ENCODE measurements around the gene TOMM40.
"Not testable (repeated sequence)": the region's sequence is repeated elsewhere in the genome, so short reads cannot be mapped to it uniquely, and the experiment has no call there.

The TOMM40 gene

GRCh38 chr19:44882619-44883397 is 8.2 kb upstream of the TOMM40 start:
- H3K27ac Mint-ChIP-seq; H3K36me3 Mint-ChIP-seq (ENCODE audit: low read depth); ATAC-seq; H3K27me3 Mint-ChIP-seq; H3K4me3 Mint-ChIP-seq; DNase-seq; H3K9me3 Mint-ChIP-seq; H3K4me1 Mint-ChIP-seq: not testable (repeated sequence)

DNA sequence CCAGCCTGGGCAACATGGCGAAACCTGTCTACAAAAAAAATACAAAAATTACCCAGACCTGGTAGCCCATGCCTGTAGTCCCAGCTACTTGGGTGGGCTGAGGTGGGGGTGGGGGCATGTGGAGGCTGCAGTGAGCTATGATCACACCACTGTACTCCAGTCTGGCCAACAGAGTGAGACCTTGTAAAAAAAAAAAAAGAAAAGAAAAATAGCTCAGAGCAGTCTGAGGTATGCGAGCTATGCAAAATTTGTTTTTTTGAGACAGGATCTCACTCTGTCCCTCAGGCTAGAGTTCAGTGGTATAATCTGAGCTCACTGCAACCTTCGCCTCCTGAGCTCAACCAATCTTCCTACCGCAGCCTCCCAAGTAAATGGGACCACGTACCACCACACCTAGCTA is 7.1 kb upstream of the TOMM40 start:
- peaks cover under 1% of the 10 kb centered on the region for H3K4me1 Mint-ChIP-seq

DNA sequence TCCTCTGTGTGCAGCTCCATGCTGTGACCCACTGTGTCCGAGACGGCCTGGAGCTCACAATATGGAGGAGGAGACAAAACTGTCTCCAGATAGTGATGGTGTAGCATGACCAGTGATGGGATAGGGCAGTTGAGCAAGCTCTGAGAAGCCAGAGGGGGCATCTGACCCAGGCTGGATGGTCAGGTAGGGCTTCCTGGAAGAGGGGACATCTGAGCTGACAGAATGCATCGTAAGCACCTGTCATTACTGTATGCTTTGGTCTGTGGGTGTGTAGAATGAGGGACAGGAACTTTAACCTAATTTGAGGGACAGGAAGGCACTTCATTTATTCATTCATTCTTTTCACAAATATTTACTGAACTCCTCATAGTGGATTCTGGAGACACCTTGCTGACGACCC is 6.5 kb upstream of the TOMM40 start:
- Mint-ChIP-seq H3K27ac (no peak overlapping the region), H3K4me1 (peaks cover 3% of the 10 kb centered on the region), H3K27me3 (no peaks in the 10 kb centered on the region), H3K9me3 (peaks cover 4% of the 10 kb centered on the region), H3K36me3 (ENCODE audit: low read depth) (no peaks in the 10 kb centered on the region), H3K4me3 (no peak overlapping the region)
- DNase-seq (no peak), ATAC-seq (no peak)

More for the DNA sequence above, 7.1 kb upstream of the TOMM40 start:
- Mint-ChIP-seq H3K27me3 (no peaks in the 10 kb centered on the region), H3K9me3 (peaks cover under 1% of the 10 kb centered on the region), H3K27ac (no peak overlapping the region), H3K36me3 (ENCODE audit: low read depth) (no peaks in the 10 kb centered on the region), H3K4me3 (no peak overlapping the region)
- ATAC-seq: no peak
- DNase-seq: no peak

GRCh38 chr19:44886141-44886540 is 4.9 kb upstream of the TOMM40 start:
- Mint-ChIP-seq H3K9me3 (peaks cover 4% of the 10 kb centered on the region), H3K27me3 (peaks cover 4% of the 10 kb centered on the region), H3K4me1 (peaks cover 16% of the 10 kb centered on the region), H3K4me3 (no peak overlapping the region), H3K36me3 (ENCODE audit: low read depth) (peaks cover 3% of the 10 kb centered on the region), H3K27ac (no peak overlapping the region)
- no peak for ATAC-seq
- no peak for DNase-seq

GRCh38 chr19:44887648-44888047 is 3.4 kb upstream of the TOMM40 start:
- Mint-ChIP-seq H3K27me3 (peaks cover 4% of the 10 kb centered on the region), H3K4me3 (no peak overlapping the region), H3K27ac (no peak overlapping the region), H3K9me3 (peaks cover 4% of the 10 kb centered on the region), H3K36me3 (ENCODE audit: low read depth) (peaks cover 14% of the 10 kb centered on the region), H3K4me1 (peaks cover 27% of the 10 kb centered on the region)
- no peak for DNase-seq
- ATAC-seq: no peak

DNA sequence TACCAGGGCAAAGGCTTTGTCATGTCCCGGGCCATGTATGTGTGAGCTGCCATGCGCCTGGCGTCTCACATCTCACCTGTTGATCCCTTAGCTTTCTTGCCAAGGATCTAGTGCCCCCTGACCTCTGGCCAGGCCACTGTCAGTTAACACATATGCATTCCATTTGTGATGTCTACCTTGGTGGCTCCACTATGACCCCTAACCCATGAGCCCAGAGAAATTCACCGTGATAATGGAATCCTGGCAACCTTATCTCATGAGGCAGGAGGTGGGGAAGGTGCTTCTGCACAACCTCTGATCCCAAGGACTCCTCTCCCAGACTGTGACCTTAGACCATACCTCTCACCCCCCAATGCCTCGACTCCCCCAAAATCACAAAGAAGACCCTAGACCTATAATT is 2.7 kb upstream of the TOMM40 start:
- ATAC-seq, H3K4me3 Mint-ChIP-seq, DNase-seq, H3K9me3 Mint-ChIP-seq, H3K27ac Mint-ChIP-seq, H3K27me3 Mint-ChIP-seq: not testable (repeated sequence)
- peaks cover 21% of the 10 kb centered on the region for H3K36me3 Mint-ChIP-seq (ENCODE audit: low read depth)
- peaks cover 34% of the 10 kb centered on the region for H3K4me1 Mint-ChIP-seq

DNA sequence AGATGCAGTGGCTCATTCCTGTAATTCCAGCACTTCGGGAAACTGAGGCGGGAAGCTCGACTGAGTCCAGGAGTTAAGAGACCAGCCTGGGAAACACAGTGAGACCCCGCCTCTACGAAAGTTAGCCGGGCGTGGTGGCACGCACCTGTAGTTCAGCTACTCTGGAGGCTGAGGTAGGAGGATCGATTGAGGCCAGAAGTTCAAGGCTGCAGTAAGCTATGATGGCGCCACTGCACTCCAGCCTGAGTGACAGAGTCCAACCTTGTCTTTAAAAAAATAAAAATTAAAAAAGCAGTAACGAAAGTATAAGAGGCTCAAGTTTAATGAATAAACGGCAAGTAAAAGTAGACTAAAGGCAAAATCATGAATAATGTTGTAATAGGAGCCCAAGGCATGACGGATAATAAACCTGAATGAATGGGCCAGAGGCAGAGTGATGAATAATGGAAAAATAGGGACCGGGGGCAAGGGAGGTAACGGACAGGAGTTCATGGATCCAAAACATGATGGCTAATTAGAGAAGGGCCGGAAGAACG is 1.2 kb upstream of the TOMM40 start:
- peak overlapping the region; percentile 95 for H3K27ac Mint-ChIP-seq
- DNase-seq: no peak
- no peak for ATAC-seq
- H3K9me3 Mint-ChIP-seq: peaks cover 4% of the 10 kb centered on the region
- peaks cover 4% of the 10 kb centered on the region for H3K27me3 Mint-ChIP-seq
- peaks cover 34% of the 10 kb centered on the region for H3K4me1 Mint-ChIP-seq
- peak overlapping the region; percentile 83 for H3K4me3 Mint-ChIP-seq
- peaks cover 33% of the 10 kb centered on the region for H3K36me3 Mint-ChIP-seq (ENCODE audit: low read depth)

DNA sequence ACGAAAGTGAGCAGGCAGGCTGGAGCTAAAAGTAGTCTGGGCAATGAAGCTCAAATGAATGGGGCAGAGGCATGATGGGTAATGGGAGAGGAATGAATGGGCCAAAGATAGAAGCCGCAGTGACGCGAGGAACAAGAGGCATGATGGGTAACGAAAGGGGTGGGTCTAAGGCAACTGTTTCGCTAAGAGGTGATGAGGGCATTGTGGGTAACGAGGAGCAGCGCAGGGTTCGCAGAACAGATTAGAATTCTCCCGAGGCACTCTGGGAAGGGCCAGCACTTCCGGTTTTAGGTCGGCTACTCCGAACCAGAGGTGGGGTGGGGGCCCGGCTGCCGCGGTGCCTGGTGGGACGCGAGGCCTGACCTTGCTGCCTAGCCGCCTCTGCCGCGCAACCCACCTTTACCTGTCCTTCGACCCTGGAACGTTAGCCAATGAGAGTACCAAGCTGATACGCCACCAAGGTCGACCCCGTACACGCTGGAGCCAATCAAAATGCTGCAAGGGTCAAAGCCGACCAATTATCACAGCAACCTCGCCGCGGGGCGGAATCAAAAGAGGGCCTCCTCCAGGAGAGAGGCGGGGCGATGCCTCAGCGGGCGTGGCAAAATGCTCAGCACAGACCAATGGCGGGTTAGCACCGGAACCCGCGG is 563 bp upstream of the TOMM40 start:
- peak overlapping the region; percentile 83 for H3K4me3 Mint-ChIP-seq

DNA sequence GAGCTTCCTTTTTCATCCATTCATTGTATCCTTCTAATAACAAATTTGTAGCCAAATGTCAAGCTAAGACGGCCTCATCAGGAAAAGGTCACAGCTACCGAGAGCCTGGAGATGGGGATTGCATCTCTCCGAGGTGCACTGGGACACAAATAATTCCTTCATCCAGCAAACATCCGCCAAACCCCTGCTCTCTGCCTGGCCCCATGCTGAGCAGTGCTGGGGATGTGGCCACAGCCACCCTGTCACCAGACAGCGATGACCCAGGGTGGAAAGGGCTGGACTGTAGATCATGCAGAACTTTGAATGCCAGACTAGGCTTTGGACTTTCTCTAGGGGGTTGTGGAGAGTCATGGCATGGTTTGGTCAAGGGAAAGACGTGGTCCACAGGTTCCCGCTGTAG is 1.9 kb downstream of the TOMM40 start:
- H3K36me3 Mint-ChIP-seq (ENCODE audit: low read depth): peaks cover 53% of the 10 kb centered on the region
- no peak for ATAC-seq
- H3K27me3 Mint-ChIP-seq: peaks cover 4% of the 10 kb centered on the region
- DNase-seq: no peak
- peaks cover 4% of the 10 kb centered on the region for H3K9me3 Mint-ChIP-seq
- H3K27ac Mint-ChIP-seq: peak overlapping the region; percentile 94
- peak overlapping the region; percentile 83 for H3K4me3 Mint-ChIP-seq
- H3K4me1 Mint-ChIP-seq: peaks cover 34% of the 10 kb centered on the region

More for the DNA sequence above, 563 bp upstream of the TOMM40 start:
- Mint-ChIP-seq H3K36me3 (ENCODE audit: low read depth) (peaks cover 36% of the 10 kb centered on the region), H3K27ac (peak overlapping the region; percentile 95), H3K4me1 (peaks cover 34% of the 10 kb centered on the region), H3K27me3 (peaks cover 4% of the 10 kb centered on the region), H3K9me3 (peaks cover 4% of the 10 kb centered on the region)
- ATAC-seq (peak; percentile 88), DNase-seq (peak; percentile 100)

DNA sequence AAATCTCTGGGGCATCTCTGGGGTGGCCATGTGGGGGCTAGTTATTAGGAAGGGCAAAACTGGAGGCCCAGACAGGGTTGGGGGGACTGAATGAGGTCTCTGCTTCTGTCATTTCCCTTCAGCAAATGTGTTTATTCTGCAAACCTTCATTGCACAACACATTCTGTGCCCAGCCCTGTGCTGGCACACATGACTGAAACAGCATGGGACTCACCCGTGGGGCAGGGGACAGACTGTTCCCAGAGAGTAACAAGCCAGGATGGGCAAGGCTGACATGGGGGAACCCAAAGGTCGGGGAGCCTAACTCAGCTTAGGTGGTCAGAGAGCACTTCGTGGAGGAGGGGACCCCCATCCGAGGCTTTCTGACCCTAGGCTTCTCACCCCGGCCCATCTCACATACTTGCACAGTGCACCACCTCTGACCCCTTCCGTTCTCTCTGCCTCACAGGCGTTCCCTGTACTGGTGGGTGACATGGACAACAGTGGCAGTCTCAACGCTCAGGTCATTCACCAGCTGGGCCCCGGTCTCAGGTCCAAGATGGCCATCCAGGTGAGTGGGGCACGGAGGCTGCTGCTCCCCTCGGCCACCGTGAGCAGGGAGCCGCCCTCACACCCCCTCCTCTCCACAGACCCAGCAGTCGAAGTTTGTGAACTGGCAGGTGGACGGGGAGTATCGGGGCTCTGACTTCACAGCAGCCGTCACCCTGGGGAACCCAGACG is 2.4 kb downstream of the TOMM40 start:
- Mint-ChIP-seq H3K9me3 (peaks cover 4% of the 10 kb centered on the region), H3K27me3 (peaks cover 4% of the 10 kb centered on the region), H3K4me1 (peaks cover 34% of the 10 kb centered on the region), H3K4me3 (peak overlapping the region; percentile 83), H3K36me3 (ENCODE audit: low read depth) (peaks cover 56% of the 10 kb centered on the region), H3K27ac (no peak overlapping the region)
- DNase-seq: no peak
- no peak for ATAC-seq

DNA sequence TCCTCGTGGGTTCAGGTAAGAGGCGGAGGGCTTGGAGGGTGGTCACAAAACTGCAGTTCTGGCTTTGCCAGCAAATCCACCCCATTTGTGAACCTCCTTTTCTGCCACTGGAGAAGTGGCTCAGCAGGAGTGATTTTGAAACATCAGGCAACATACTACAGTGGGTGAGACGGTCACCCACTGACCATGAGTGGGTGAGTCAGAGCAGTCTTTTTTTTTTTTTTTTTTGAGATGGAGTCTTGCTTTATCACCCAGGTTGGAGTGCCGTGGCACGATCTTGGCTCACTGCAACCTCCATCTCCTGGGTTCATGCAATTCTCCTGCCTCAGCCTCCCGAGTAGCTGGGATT is 3.0 kb downstream of the TOMM40 start:
- Mint-ChIP-seq H3K36me3 (ENCODE audit: low read depth) (peaks cover 56% of the 10 kb centered on the region), H3K4me1 (peaks cover 33% of the 10 kb centered on the region), H3K27me3 (peaks cover 4% of the 10 kb centered on the region), H3K27ac (no peak overlapping the region), H3K9me3 (peaks cover 3% of the 10 kb centered on the region), H3K4me3 (no peak overlapping the region)
- DNase-seq: no peak
- ATAC-seq: no peak

GRCh38 chr19:44894946-44895345 is 3.9 kb downstream of the TOMM40 start:
- peak overlapping the region; percentile 14 for H3K4me3 Mint-ChIP-seq
- peaks cover 4% of the 10 kb centered on the region for H3K27me3 Mint-ChIP-seq
- peaks cover 27% of the 10 kb centered on the region for H3K4me1 Mint-ChIP-seq
- ATAC-seq (no peak), DNase-seq (no peak)
- no peak overlapping the region for H3K27ac Mint-ChIP-seq
- peaks cover 59% of the 10 kb centered on the region for H3K36me3 Mint-ChIP-seq (ENCODE audit: low read depth)
- no peaks in the 10 kb centered on the region for H3K9me3 Mint-ChIP-seq

GRCh38 chr19:44897835-44898234 is 6.8 kb downstream of the TOMM40 start:
- Mint-ChIP-seq H3K9me3 (no peaks in the 10 kb centered on the region), H3K36me3 (ENCODE audit: low read depth) (peaks cover 60% of the 10 kb centered on the region), H3K4me1 (peaks cover 6% of the 10 kb centered on the region), H3K4me3 (no peak overlapping the region), H3K27ac (no peak overlapping the region), H3K27me3 (no peaks in the 10 kb centered on the region)
- no peak for DNase-seq
- ATAC-seq: no peak

DNA sequence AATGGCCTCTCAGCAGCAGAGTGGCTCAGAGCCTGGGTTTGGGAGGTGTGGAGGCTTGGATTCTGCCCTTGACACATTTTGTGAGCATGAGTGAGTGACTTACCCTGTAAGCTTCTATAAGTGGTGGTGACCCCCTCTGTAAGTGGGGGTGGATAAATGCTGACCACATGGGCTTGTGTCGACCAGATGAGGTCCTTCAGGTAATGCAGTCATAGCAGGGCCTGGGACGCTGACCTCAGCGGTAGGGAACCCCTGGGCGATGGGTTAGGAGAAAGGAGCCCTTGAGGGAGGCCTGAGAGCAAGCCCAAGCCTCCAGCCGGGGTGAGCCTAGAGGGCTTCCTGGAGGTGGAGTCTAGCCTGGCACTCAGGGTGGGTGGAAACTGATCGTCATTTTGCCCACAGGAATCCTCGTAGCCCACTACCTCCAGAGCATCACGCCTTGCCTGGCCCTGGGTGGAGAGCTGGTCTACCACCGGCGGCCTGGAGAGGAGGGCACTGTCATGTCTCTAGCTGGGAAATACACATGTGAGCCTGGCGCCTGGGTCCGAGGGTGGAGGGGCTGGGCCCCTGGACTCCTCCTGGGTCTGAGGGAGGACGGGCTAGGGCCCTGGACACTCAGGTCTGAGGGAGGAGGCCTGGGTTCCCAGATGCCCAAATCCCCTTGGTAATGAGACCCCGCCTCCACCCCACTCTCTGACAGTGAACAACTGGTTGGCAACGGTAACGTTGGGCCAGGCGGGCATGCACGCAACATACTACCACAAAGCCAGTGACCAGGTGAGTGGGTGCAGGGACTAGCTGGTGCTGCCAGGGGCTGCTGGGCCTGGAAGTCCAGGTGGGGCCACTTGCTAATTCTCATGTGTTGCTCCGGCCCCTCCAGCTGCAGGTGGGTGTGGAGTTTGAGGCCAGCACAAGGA is 9.5 kb downstream of the TOMM40 start:
- DNase-seq: no peak
- no peak overlapping the region for H3K4me3 Mint-ChIP-seq
- no peaks in the 10 kb centered on the region for H3K9me3 Mint-ChIP-seq
- H3K27ac Mint-ChIP-seq: no peak overlapping the region
- peaks cover 3% of the 10 kb centered on the region for H3K4me1 Mint-ChIP-seq
- H3K36me3 Mint-ChIP-seq (ENCODE audit: low read depth): peaks cover 45% of the 10 kb centered on the region
- H3K27me3 Mint-ChIP-seq: peaks cover 3% of the 10 kb centered on the region
- ATAC-seq: no peak

Data from activated naive CD8-positive, alpha-beta T cell treated with anti-CD3 and anti-CD28 coated beads, Interleukin-2, amount 50 U/mL, for 24 hours (primary cell).